Ovary (tissue), 9 donors: ENCODE measurements around the gene HPCA. TPM values are rescaled to one million over a fixed set of nuclear protein-coding genes. Genes with fewer than 3 reads are reported as not detected.

Source experiments
- DNase-seq, 5 donors: peaks; one replicate each; pipeline ENCODE4 v3.0.0-alpha.2; 2019 to 2020
- H3K27ac ChIP-seq, 2 donors: fragments of 200-600 bp; one replicate each; pipeline versions ENCODE4 v1.5.1 to v1.8.0; 2019 to 2022
- H3K27me3 ChIP-seq: fragments of 200-600 bp; one replicate; pipeline ENCODE4 v1.8.0; 2022
- H3K36me3 ChIP-seq: fragments of 200-600 bp; sonication (generic); one replicate; pipeline ENCODE4 v1.5.1; 2019
- H3K4me1 ChIP-seq: one replicate; pipeline ENCODE4 v1.8.1; 2013; ENCODE audit warnings: mild to moderate bottlenecking, moderate library complexity; ENCODE audit not compliant: insufficient read depth
- H3K4me3 ChIP-seq: fragments of 200-600 bp; sonication (generic); one replicate; pipeline ENCODE4 v1.5.1; 2017
- H3K9me3 ChIP-seq, 2 donors: fragments of 200-600 bp in 1 of 2; sonication (generic) in 1 of 2; one replicate each; pipeline versions ENCODE4 v1.5.1 to v1.8.1; 2013 to 2019; ENCODE audit warnings: mild to moderate bottlenecking in 1 of 2, moderate library complexity in 1 of 2
- CTCF ChIP-seq, 3 donors: fragments of 450-650 bp in 2 of 3; fragments of 200-600 bp in 1 of 3; IDR thresholded peaks; one replicate each; pipeline versions ENCODE4 v1.5.1 to v1.8.0; 2016 to 2022; ENCODE audit warnings: antibody characterized with exemption in 3 of 3, mild to moderate bottlenecking in 1 of 3
- EP300 ChIP-seq: sonication (generic); formaldehyde crosslinking; IDR thresholded peaks from one replicate; pipeline ENCODE4 v1.6.1; 2017; ENCODE audit warnings: antibody characterized with exemption
- POLR2A ChIP-seq: fragments of 450-650 bp; IDR thresholded peaks from one replicate; pipeline ENCODE4 v1.6.1; 2017; ENCODE audit warnings: antibody characterized with exemption, mild to moderate bottlenecking, moderate library complexity
- WGBS, 3 donors: extraction: QIAGEN DNeasy Blood & Tissue Kit in 1 of 3; methylation state at CpG; one replicate each; pipeline versions ENCODE4 v1.1.5 to v1.1.7; 2013 to 2017; 5-methylcytosine and 5-hydroxymethylcytosine counted together
- intact Hi-C, 4 donors: fragments of 100-400 bp; cut with DNase I; formaldehyde crosslinking; loops; one replicate each; pipeline versions ENCODE4 v1.11.0 to v1.15.1; 2022 to 2023
- polyA plus RNA-seq, 2 donors: library from polyadenylated mRNA; stranded (reverse); fragments of 200-250 nt in 1 of 2; fragments of 350-450 nt in 1 of 2; fragmentation: Illumina TruSeq in 1 of 2; extraction: RNeasy Lipid Tissue Mini Kit (QIAGEN cat#74804) in 1 of 2; gene quantifications; one replicate each; pipeline ENCODE4 v1.2.3, GENCODE V29; 2013 to 2014
- total RNA-seq, 7 donors: library from RNA; depleted of rRNA in 2 of 7; stranded (reverse); fragments of >200 nt in 2 of 7; fragmentation: NEBNext Ultra II Directional in 3 of 7; extraction: Animal tissue kit (Norgen Biotek cat#: 25700) in 3 of 7; gene quantifications; one replicate each; pipeline versions ENCODE4 v1.1.0 to v1.2.4, GENCODE V29; 2016 to 2023
- donor health status: DM: no; HTN: no; CAD: no; lungs with moderate emphysema.
- donor health status: DM: no; HTN: no; CAD: no.
- donor health status: Bipolar disorder and iron deficiency.
- donor health status: DM: yes; HTN: yes; CAD: no.
- donor health status: DM: no; HTN: no; CAD: no.
- donor health status: DM: yes; HTN: yes; CAD: no.

The HPCA gene
- total and polyA plus RNA-seq, 9 donors: 0.23 to 1.0 (median 0.68) TPM; not detected in 1

DNA sequence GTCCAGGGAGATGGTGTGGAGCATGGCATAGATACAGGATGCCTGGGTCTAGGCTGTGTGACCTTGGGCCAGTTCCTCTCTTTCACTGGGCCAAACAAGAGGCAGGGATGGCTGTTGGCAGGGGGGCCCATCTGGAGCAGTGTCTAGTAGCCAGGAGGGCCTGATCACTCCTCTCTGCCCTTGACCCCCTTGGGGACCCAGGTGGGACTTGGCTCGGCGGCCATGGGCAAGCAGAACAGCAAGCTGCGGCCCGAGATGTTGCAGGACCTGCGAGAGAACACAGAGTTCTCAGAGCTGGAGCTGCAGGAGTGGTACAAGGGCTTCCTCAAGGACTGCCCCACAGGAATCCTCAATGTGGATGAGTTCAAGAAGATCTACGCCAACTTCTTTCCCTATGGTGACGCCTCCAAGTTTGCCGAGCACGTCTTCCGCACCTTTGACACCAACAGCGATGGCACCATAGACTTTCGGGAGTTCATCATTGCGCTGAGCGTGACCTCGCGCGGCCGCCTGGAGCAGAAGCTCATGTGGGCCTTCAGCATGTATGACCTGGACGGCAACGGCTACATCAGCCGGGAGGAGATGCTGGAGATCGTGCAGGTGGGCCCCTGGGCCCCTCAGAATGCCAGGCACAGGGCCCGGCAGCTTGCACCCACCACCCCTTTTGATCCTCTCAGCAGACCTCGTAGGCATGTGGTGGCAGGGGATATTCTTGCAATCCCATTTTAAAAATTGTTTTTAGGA is 2.6 kb downstream of the HPCA start:
- H3K27ac ChIP-seq: no peak overlapping the region
- H3K4me3 ChIP-seq: no peak overlapping the region
- peak in 1 of 5 donors; percentile 22 for DNase-seq
- TF ChIP-seq CTCF (IDR thresholded peaks at IDR 0.05) (no peak), EP300 (no peak), POLR2A (no peak)
- intact Hi-C loops: no loop called here
- WGBS, 3 donors: 88 to 93% (median 91%) methylated on average over 24 of the region's 24 CpGs
- no peaks in the 10 kb centered on the region for H3K9me3 ChIP-seq
- H3K36me3 ChIP-seq: no peaks in the 10 kb centered on the region
- H3K4me1 ChIP-seq: peaks cover 2% of the 10 kb centered on the region
- H3K27me3 ChIP-seq: no peaks in the 10 kb centered on the region

- 75 to 78% (median 76%) methylated on average over 3 of the region's 3 CpGs for WGBS, 3 donors
- H3K27me3 ChIP-seq: no peaks in the 10 kb centered on the region
- no peak overlapping the region for H3K4me3 ChIP-seq
- no peaks in the 10 kb centered on the region for H3K9me3 ChIP-seq
- TF ChIP-seq POLR2A: no peak
- TF ChIP-seq CTCF (IDR thresholded peaks at IDR 0.05): no peak
- TF ChIP-seq EP300: no peak
- DNase-seq: no peak
- H3K36me3 ChIP-seq: no peaks in the 10 kb centered on the region
- H3K4me1 ChIP-seq: peaks cover 2% of the 10 kb centered on the region
- H3K27ac ChIP-seq: no peak overlapping the region
- intact Hi-C loops: no loop called here
Measured at GRCh38 chr1:32889731-32890278, 3.5 kb downstream of the HPCA start.

DNA sequence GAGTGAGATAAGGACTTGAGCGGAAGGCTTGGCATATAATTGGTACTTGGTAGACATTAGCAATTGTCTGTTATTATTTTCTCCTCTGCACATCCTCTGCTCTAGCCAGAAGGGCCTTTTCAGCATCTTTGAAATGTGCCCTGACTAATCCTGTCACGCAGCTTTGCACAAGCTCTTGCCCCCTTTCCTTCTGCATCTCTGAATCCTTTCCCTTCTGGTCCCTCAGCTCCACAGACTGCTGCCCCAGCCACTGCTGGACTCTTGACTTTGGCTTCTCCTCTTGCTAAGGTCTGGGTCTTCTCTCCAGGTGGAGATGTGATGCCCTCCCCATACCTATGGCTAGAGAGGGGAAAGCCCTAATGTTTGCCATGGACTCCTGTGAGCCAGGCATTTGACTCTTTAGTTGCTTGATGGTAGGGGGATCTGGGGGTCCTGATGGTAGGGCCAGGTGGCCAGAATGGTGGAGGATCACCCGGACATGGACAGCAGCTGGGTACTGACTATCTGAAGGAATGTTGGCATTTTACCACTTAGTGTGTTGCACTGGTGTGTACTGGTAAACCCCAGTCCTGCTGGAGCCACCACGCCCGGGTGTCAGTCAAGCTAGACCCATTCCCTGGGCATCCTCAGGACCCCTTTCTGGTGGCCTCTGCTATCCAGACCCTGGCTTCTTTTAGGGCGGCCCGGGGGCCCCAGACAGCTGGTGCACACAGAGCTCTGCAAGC is 4.4 kb downstream of the HPCA start:
- Histone ChIP-seq H3K27me3 (no peaks in the 10 kb centered on the region), H3K36me3 (no peaks in the 10 kb centered on the region), H3K4me3 (no peak overlapping the region), H3K9me3 (no peaks in the 10 kb centered on the region), H3K4me1 (peaks cover 2% of the 10 kb centered on the region), H3K27ac (no peak overlapping the region)
- TF ChIP-seq POLR2A (no peak), CTCF (IDR thresholded peaks at IDR 0.05) (no peak), EP300 (no peak)
- intact Hi-C loops: no loop called here
- WGBS, 3 donors: 84 to 87% (median 86%) methylated on average over 7 of the region's 7 CpGs
- peak in 1 of 5 donors; percentile 15 for DNase-seq

DNA sequence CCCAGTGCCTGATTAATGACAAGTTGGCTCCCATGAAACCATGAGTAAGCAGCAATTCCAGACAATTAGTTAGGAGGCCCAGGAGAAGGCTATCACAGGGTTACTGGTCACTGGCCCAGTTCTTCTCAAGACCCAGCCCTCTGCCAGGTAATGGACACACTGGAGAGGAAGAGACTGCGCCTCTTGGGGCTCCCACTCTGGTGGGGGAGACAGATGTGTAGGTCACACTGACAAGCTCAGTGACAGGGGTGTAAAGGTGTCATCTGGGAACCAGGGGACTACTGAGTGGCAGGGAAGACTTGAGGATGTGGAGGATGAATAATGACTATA is 4.9 kb downstream of the HPCA start:
- no peaks in the 10 kb centered on the region for H3K27me3 ChIP-seq
- intact Hi-C loops: no loop called here
- WGBS, 3 donors: 95 to 100% (median 100%) methylated on average over 1 of the region's 1 CpG

More for the DNA sequence above, 4.9 kb downstream of the HPCA start:
- DNase-seq: peak in 1 of 5 donors; percentile 6
- H3K9me3 ChIP-seq: no peaks in the 10 kb centered on the region
- peaks cover 2% of the 10 kb centered on the region for H3K4me1 ChIP-seq
- TF ChIP-seq EP300 (no peak), POLR2A (no peak), CTCF (IDR thresholded peaks at IDR 0.05) (no peak)
- H3K27ac ChIP-seq: no peak overlapping the region
- H3K4me3 ChIP-seq: no peak overlapping the region
- no peaks in the 10 kb centered on the region for H3K36me3 ChIP-seq
